Upper lobe of left lung (tissue), 4 donors: ENCODE results near the gene GAGE12J.

Experiments
- CTCF ChIP-seq, 6 experiments: fragments of 450-650 bp in 4 of 6; fragments of 200-600 bp in 2 of 6; sonication (generic) in 2 of 6; IDR thresholded peaks; one replicate each; pipeline ENCODE4 v1.5.1; 2016 to 2019; ENCODE audit warnings: antibody characterized with exemption in 6 of 6
- POLR2A ChIP-seq, 4 donors: fragments of 450-650 bp; IDR thresholded peaks; one replicate each; pipeline ENCODE4 v1.5.1; 2016 to 2017; ENCODE audit warnings: antibody characterized with exemption in 4 of 4, mild to moderate bottlenecking in 2 of 4

GRCh38 chrX:49273181-49273727 lies 48.6 kb upstream of the GAGE12J start:
- no peak for TF ChIP-seq CTCF (IDR thresholded peaks at IDR 0.05)
- TF ChIP-seq POLR2A (IDR thresholded peaks at IDR 0.05), result no peak
